Measurements from ENCODE around the gene CNTD1.
"Not testable (repeated sequence)": the region's sequence is repeated elsewhere in the genome, so short reads cannot be mapped to it uniquely, and the experiment has no call there.

The CNTD1 gene

DNA sequence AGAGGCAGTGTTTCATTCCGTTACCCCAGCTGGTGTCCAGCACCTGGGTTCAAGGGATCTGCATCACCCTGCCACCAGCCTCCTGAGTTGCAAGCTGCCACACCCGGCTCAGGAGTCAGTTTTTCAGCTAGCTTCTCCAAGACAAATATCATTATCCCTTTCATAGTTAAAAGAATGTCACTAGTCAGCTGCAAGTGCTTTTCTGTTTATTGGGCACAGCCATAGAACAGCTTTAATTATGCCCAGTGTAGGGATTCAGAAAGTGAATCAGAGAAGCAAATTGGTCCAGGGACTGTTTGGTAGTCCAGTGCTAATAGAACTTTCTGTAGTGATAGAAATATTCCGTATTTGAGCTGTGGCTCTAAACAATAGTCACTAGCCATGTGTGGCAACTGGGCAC, 49.4 kb downstream of the CNTD1 start:
- DNase-seq, result no peak

GRCh38 chr17:42849031-42849430, 50.4 kb downstream of the CNTD1 start:
- no peak for DNase-seq

- DNase-seq, result no peak
Observed at GRCh38 chr17:42849451-42850181, 51.0 kb downstream of the CNTD1 start.

DNA sequence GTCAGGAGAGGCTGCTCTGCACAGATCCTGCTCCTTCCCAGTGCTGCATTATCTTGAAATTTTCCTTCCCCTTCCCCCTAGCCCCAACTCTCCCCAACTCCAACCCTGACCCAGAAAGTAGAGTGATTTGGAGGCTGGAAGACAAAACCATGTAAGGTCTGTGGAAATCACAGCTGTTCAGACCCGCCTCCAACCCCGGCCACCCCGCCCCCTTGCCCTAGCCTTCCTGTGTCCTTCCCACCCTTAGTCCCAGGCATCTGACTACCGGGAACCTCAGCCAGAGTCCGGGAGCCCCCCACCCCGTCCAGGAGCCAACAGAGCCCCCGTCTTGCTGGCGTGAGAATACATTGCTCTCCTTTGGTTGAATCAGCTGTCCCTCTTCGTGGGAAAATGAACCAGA, 52.3 kb downstream of the CNTD1 start, which contains the start of gene AOC3:
Gene AOC3 (plus strand): TSS at position 246 of the 400 bp plus-strand sequence. CDS start 145 bp downstream, at position 391.
- no peak for DNase-seq

DNA sequence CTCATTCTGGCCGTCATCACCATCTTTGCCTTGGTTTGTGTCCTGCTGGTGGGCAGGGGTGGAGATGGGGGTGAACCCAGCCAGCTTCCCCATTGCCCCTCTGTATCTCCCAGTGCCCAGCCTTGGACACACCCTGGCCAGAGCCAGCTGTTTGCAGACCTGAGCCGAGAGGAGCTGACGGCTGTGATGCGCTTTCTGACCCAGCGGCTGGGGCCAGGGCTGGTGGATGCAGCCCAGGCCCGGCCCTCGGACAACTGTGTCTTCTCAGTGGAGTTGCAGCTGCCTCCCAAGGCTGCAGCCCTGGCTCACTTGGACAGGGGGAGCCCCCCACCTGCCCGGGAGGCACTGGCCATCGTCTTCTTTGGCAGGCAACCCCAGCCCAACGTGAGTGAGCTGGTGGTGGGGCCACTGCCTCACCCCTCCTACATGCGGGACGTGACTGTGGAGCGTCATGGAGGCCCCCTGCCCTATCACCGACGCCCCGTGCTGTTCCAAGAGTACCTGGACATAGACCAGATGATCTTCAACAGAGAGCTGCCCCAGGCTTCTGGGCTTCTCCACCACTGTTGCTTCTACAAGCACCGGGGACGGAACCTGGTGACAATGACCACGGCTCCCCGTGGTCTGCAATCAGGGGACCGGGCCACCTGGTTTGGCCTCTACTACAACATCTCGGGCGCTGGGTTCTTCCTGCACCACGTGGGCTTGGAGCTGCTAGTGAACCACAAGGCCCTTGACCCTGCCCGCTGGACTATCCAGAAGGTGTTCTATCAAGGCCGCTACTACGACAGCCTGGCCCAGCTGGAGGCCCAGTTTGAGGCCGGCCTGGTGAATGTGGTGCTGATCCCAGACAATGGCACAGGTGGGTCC, 52.9 kb downstream of the CNTD1 start:
- not testable (repeated sequence) for DNase-seq

GRCh38 chr17:42852351-42852750, 53.7 kb downstream of the CNTD1 start:
- DNase-seq, result no peak

- DNase-seq, result no peak
Observed at GRCh38 chr17:42853004-42853403, 54.3 kb downstream of the CNTD1 start.

DNA sequence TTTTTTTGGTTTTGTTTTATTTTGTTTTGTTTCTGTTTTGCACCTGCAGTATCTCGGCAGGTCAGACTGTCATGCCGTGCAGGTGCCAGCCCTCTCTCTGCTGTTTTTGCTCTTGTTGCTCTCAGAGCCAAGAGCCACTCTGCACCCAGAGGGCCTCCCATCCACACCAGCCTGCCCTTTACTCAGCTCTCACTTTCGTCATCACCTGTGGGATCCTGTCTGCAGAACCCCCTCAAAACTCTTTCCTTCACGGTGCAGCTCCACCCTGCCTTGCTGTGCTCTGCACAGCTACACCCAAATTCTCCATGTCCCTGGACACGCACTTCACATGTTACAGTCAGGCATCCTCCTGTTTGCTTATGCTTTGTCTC, 54.9 kb downstream of the CNTD1 start:
- no peak for DNase-seq

DNA sequence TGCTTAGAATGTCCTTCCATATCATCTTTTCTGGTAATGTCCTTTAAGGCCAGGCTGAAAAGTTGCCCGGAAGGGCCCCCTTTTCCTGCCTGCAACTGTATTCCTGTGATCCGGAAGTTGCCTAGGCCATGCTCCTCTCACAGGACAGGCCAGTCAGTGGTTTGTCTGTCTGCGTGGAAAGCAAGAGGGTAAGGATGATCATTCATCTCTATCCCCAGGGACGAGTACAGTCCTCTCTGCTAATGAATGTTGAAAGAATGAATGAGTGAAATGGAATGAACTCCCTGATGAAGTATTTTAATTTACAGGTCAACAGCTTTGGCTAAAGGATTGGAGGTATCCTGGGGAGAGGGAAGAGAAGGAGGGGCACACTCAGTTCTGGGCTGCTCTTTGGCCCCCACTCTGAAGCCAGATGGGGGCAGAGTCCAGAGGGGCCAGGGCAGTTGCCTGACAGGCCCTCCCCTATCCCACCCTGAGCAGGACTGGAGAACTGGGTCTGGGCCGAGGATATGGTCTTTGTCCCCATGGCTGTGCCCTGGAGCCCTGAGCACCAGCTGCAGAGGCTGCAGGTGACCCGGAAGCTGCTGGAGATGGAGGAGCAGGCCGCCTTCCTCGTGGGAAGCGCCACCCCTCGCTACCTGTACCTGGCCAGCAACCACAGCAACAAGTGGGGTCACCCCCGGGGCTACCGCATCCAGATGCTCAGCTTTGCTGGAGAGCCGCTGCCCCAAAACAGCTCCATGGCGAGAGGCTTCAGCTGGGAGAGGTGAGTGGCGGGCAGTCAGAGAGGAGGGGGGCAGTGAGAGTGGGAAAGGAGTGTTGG, 55.5 kb downstream of the CNTD1 start:
- DNase-seq, result no peak

GRCh38 chr17:42855048-42855596, 56.5 kb downstream of the CNTD1 start:
- no peak for DNase-seq

DNA sequence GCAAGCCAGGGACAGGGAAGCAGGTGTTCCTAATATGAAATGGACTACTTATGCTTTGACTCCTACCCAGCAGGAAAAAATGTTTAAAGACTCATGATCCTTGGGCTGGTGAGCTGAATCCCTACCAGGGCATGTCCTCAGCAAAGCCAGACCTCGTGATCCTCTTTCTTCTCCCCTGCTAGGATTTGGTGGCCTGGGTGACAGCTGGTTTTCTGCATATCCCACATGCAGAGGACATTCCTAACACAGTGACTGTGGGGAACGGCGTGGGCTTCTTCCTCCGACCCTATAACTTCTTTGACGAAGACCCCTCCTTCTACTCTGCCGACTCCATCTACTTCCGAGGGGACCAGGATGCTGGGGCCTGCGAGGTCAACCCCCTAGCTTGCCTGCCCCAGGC, 57.4 kb downstream of the CNTD1 start:
- not testable (repeated sequence) for DNase-seq

GRCh38 chr17:42856516-42856915, 57.9 kb downstream of the CNTD1 start:
- not testable (repeated sequence) for DNase-seq

DNA sequence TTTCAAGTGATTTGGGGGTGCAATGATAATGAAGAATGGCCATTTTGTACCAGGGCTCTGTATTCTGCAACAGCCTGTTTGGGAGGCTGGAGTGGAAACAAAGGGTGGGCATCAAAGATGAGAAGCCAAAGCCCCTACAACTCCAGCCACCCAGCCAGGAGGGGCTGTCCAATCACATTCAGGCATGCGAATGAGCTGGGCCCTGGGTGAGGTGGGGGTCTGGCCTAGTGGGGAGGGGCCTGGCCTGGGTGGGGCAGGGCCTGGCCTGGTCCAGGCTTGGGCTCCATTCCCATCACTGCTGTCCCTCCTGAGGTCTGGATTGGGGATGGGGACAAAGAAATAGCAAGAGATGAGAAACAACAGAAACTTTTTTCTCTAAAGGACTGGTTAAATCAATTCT, 58.7 kb downstream of the CNTD1 start:
- DNase-seq, result no peak

Data from NCI-H2081 treated with DMSO at 0.1 percent for 48 hours (cell line).